Spleen (tissue), 7 donors: Measurements from ENCODE around the gene SMAD3.

Experiments
- POLR2A ChIP-seq, 3 donors: fragments of 450-650 bp; IDR thresholded peaks; one replicate each; pipeline ENCODE4 v1.5.1; 2017; ENCODE audit warnings: antibody characterized with exemption in 3 of 3, mild to moderate bottlenecking in 1 of 3
- POLR2AphosphoS5 ChIP-seq, 3 donors: sonication (generic); formaldehyde crosslinking; IDR thresholded peaks; one replicate each; pipeline ENCODE4 v1.5.1; 2017; ENCODE audit warnings: antibody characterized with exemption in 3 of 3
- TF ChIP-seq, protein P1 (sequence below), 11 experiments: fragments of 200-600 bp in 7 of 11; fragments of 450-650 bp in 4 of 11; sonication (generic) in 4 of 11; IDR thresholded peaks in 8 of 11; conservative IDR thresholded peaks in 3 of 11; 1 replicate in 7 of 11; 2 replicates in 4 of 11; pipeline versions ENCODE4 v1.4.0 to v1.8.0; 2016 to 2021; ENCODE audit warnings: antibody characterized with exemption in 11 of 11, inconsistent platforms in 4 of 11, mild to moderate bottlenecking in 1 of 11
- donor health status: DM: no; HTN: no; CAD: no; lungs with moderate emphysema.
- donor health status: DM: no; HTN: no; CAD: no.
- donor health status: DM: no; HTN: no; CAD: no.

GRCh38 chr15:67033012-67033411, 32.4 kb upstream of the SMAD3 start:
- TF ChIP-seq, protein P1, sequence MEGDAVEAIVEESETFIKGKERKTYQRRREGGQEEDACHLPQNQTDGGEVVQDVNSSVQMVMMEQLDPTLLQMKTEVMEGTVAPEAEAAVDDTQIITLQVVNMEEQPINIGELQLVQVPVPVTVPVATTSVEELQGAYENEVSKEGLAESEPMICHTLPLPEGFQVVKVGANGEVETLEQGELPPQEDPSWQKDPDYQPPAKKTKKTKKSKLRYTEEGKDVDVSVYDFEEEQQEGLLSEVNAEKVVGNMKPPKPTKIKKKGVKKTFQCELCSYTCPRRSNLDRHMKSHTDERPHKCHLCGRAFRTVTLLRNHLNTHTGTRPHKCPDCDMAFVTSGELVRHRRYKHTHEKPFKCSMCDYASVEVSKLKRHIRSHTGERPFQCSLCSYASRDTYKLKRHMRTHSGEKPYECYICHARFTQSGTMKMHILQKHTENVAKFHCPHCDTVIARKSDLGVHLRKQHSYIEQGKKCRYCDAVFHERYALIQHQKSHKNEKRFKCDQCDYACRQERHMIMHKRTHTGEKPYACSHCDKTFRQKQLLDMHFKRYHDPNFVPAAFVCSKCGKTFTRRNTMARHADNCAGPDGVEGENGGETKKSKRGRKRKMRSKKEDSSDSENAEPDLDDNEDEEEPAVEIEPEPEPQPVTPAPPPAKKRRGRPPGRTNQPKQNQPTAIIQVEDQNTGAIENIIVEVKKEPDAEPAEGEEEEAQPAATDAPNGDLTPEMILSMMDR (IDR thresholded peaks at IDR 0.05 in 8 of 11, conservative IDR thresholded peaks at IDR 0.05 in 3 of 11) = no peak
- TF ChIP-seq POLR2A (IDR thresholded peaks at IDR 0.05) (no peak), POLR2AphosphoS5 (IDR thresholded peaks at IDR 0.05) (no peak)
